Loucy (cell line): Measurements from ENCODE around the gene AKAP1.
"Not testable (repeated sequence)": the region's sequence is repeated elsewhere in the genome, so short reads cannot be mapped to it uniquely, and the experiment has no call there.

Experiments
- EZH2phosphoT487 ChIP-seq: fragments of 200-600 bp; IDR thresholded peaks from 2 replicates; pipeline ENCODE4 v1.6.1; 2018; ENCODE audit warnings: antibody characterized with exemption, mild to moderate bottlenecking, moderate library complexity, borderline replicate concordance
- TF ChIP-seq, protein P1 (sequence below): fragments of 200-600 bp; sonication (generic); conservative IDR thresholded peaks from 2 replicates; pipeline ENCODE4 v1.5.1; 2014; ENCODE audit warnings: mild to moderate bottlenecking, antibody characterized with exemption, low read length

DNA sequence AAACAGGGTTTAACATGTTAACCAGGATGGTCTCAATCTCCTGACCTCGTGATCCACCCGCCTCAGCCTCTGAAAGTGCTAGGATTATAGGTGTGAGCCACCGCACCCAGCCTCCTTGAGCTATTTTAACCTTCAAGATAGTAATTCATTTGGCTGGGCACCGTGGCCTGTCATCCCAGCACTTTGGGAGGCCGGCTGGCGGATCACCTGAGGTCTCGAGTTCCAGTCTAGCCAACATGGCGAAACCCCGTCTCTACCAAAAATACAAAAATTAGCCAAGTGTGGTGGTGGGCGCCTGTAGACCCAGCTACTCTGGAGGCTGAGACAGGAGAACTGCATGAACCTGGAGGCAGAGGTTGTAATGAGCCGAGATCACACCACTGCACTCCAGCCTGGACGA is 17.6 kb downstream of the AKAP1 start:
- TF ChIP-seq, protein P1, sequence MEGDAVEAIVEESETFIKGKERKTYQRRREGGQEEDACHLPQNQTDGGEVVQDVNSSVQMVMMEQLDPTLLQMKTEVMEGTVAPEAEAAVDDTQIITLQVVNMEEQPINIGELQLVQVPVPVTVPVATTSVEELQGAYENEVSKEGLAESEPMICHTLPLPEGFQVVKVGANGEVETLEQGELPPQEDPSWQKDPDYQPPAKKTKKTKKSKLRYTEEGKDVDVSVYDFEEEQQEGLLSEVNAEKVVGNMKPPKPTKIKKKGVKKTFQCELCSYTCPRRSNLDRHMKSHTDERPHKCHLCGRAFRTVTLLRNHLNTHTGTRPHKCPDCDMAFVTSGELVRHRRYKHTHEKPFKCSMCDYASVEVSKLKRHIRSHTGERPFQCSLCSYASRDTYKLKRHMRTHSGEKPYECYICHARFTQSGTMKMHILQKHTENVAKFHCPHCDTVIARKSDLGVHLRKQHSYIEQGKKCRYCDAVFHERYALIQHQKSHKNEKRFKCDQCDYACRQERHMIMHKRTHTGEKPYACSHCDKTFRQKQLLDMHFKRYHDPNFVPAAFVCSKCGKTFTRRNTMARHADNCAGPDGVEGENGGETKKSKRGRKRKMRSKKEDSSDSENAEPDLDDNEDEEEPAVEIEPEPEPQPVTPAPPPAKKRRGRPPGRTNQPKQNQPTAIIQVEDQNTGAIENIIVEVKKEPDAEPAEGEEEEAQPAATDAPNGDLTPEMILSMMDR, result not testable (repeated sequence)
- TF ChIP-seq EZH2phosphoT487, result not testable (repeated sequence)
